Neuronal stem cell (in vitro differentiated cells): ENCODE measurements around the gene MAFG.
A peak's percentile ranks its signal among the peaks of the same experiment; 100 is the strongest.

ENCODE experiments used
- DNase-seq: peaks from one replicate; pipeline ENCODE4 v3.0.0-alpha.2; 2013; ENCODE audit warnings: low spot score
- H2AFZ ChIP-seq: one replicate; pipeline ENCODE4 v1.6.1; 2013; ENCODE audit warnings: mild to moderate bottlenecking, low read length, inconsistent platforms
- H2AK5ac ChIP-seq: 2 replicates; pipeline ENCODE4 v1.6.1; 2013; ENCODE audit warnings: low read depth, mild to moderate bottlenecking, inconsistent platforms, low read length, moderate library complexity, mixed read lengths
- H2BK120ac ChIP-seq: 2 replicates; pipeline ENCODE4 v1.6.1; 2013; ENCODE audit warnings: low read depth, mild to moderate bottlenecking, inconsistent platforms, low read length, moderate library complexity, mixed read lengths
- H2BK12ac ChIP-seq: one replicate; pipeline ENCODE4 v1.6.1; 2013; ENCODE audit warnings: low read length, inconsistent platforms
- H2BK15ac ChIP-seq: 2 replicates; pipeline ENCODE4 v1.6.1; 2013; ENCODE audit warnings: mild to moderate bottlenecking, low read length, inconsistent platforms, mixed read lengths
- H2BK5ac ChIP-seq: one replicate; pipeline ENCODE4 v1.6.1; 2013; ENCODE audit warnings: inconsistent platforms, mild to moderate bottlenecking, low read length, moderate library complexity
- H3K14ac ChIP-seq: one replicate; pipeline ENCODE4 v1.6.1; 2013; ENCODE audit warnings: low read length, inconsistent platforms
- H3K18ac ChIP-seq: 2 replicates; pipeline ENCODE4 v1.6.1; 2013; ENCODE audit warnings: low read length, inconsistent platforms
- H3K23ac ChIP-seq: 2 replicates; pipeline ENCODE4 v1.6.1; 2013; ENCODE audit warnings: low read depth, mild to moderate bottlenecking, mixed read lengths, low read length, inconsistent platforms; ENCODE audit not compliant: poor library complexity
- H3K27ac ChIP-seq: replicated peaks from 3 replicates; pipeline ENCODE4 v1.5.1; 2013; ENCODE audit warnings: low read length, inconsistent platforms
- H3K27me3 ChIP-seq, 3 experiments: 2 replicates each; pipeline ENCODE4 v1.6.1; 2013; ENCODE audit warnings: low read length in 3 of 3, mild to moderate bottlenecking in 2 of 3, inconsistent platforms in 1 of 3, low read depth in 1 of 3, mixed read lengths in 1 of 3, moderate library complexity in 1 of 3; ENCODE audit not compliant: control insufficient read depth in 3 of 3, insufficient read depth in 3 of 3
- H3K36me3 ChIP-seq, 2 donors: replicated peaks in 1 of 2; 2 replicates each; pipeline ENCODE4 v1.6.1; 2013; ENCODE audit warnings: low read length in 2 of 2; ENCODE audit not compliant: control insufficient read depth in 2 of 2, insufficient read depth in 2 of 2
- H3K4ac ChIP-seq: 2 replicates; pipeline ENCODE4 v1.6.1; 2013; ENCODE audit warnings: inconsistent platforms, mild to moderate bottlenecking, low read length, moderate library complexity
- H3K4me1 ChIP-seq, 2 donors: 1 replicate in 1 of 2; 2 replicates in 1 of 2; pipeline ENCODE4 v1.6.1; 2013; ENCODE audit warnings: low read length in 2 of 2, low read depth in 1 of 2; ENCODE audit not compliant: control insufficient read depth in 2 of 2, insufficient read depth in 1 of 2
- H3K4me2 ChIP-seq: one replicate; pipeline ENCODE4 v1.6.1; 2013; ENCODE audit warnings: mild to moderate bottlenecking, low read length, inconsistent platforms; ENCODE audit not compliant: insufficient read depth, poor library complexity, severe bottlenecking
- H3K4me3 ChIP-seq, 2 donors: 2 replicates each; pipeline ENCODE4 v1.5.1; 2013; ENCODE audit warnings: low read length in 2 of 2, mild to moderate bottlenecking in 2 of 2, inconsistent platforms in 1 of 2, moderate library complexity in 1 of 2
- H3K79me1 ChIP-seq: one replicate; pipeline ENCODE4 v1.6.1; 2013; ENCODE audit warnings: low read depth, mild to moderate bottlenecking, inconsistent platforms, low read length, moderate library complexity
- H3K9ac ChIP-seq: one replicate; pipeline ENCODE4 v1.6.1; 2013; ENCODE audit warnings: mild to moderate bottlenecking, low read depth, low read length, inconsistent platforms; ENCODE audit not compliant: poor library complexity
- H3K9me3 ChIP-seq, 2 donors: replicated peaks in 1 of 2; 2 replicates each; pipeline versions ENCODE3 to v1.6.1; 2013; ENCODE audit warnings: low read length in 2 of 2, mild to moderate bottlenecking in 2 of 2, inconsistent platforms in 1 of 2, low read depth in 1 of 2, mixed read lengths in 1 of 2, moderate library complexity in 1 of 2; ENCODE audit not compliant: control insufficient read depth in 2 of 2, insufficient read depth in 1 of 2
- H4K8ac ChIP-seq: one replicate; pipeline ENCODE4 v1.6.1; 2013; ENCODE audit warnings: low read depth, mild to moderate bottlenecking, inconsistent platforms, low read length, moderate library complexity
- H4K91ac ChIP-seq: one replicate; pipeline ENCODE4 v1.6.1; 2013; ENCODE audit warnings: low read length, low read depth, mild to moderate bottlenecking, inconsistent platforms; ENCODE audit not compliant: poor library complexity
- WGBS, 2 donors: extraction: QIAGEN DNeasy Blood & Tissue Kit; methylation state at CpG; one replicate each; pipeline ENCODE4 v1.1.7; 2013; ENCODE audit warnings: missing lambda C conversion rate in 2 of 2, mixed read lengths in 1 of 2; ENCODE audit not compliant: insufficient read length in 2 of 2, insufficient replicate concordance in 1 of 2; ENCODE audit errors: extremely low coverage in 2 of 2; 5-methylcytosine and 5-hydroxymethylcytosine counted together

Gene MAFG

GRCh38 chr17:81934098-81934757, 6.7 kb upstream of the MAFG start:
- H3K36me3 ChIP-seq = peaks cover 6 to 29% of the 10 kb centered on the region in 2 donors
- peaks cover 0 to 3% (median 0%) of the 10 kb centered on the region in 3 experiments for H3K27me3 ChIP-seq
- H3K18ac ChIP-seq = no peak overlapping the region
- H2BK120ac ChIP-seq = no peak overlapping the region
- no peak overlapping the region for H4K91ac ChIP-seq
- no peaks in the 10 kb centered on the region for H3K9me3 ChIP-seq
- H3K27ac ChIP-seq = no peak overlapping the region
- H2AK5ac ChIP-seq = no peak overlapping the region
- H3K4me1 ChIP-seq = peaks cover 5 to 6% of the 10 kb centered on the region in 2 donors
- H2BK15ac ChIP-seq = no peak overlapping the region
- H2BK12ac ChIP-seq = no peak overlapping the region
- DNase-seq = no peak
- no peak overlapping the region for H3K23ac ChIP-seq
- peak overlapping the region; percentile 44 for H2BK5ac ChIP-seq
- no peak overlapping the region for H3K4ac ChIP-seq
- no peak overlapping the region for H3K14ac ChIP-seq
- no peak overlapping the region for H3K4me2 ChIP-seq
- no peak overlapping the region for H2AFZ ChIP-seq
- no peak overlapping the region for H3K9ac ChIP-seq
- H4K8ac ChIP-seq = no peak overlapping the region
- WGBS, 2 donors = no CpG with 5 or more reads among the region's 23 CpGs
- H3K79me1 ChIP-seq = peaks cover 16% of the 10 kb centered on the region
- no peak overlapping the region for H3K4me3 ChIP-seq

- Histone ChIP-seq H3K14ac (peak overlapping the region; percentile 8), H3K27me3 (peaks cover 0 to 9% (median 0%) of the 10 kb centered on the region in 3 experiments), H3K27ac (no peak overlapping the region), H3K79me1 (peaks cover 25% of the 10 kb centered on the region), H3K23ac (peak overlapping the region; percentile 80), H2AFZ (no peak overlapping the region), H2BK120ac (no peak overlapping the region), H2BK12ac (no peak overlapping the region), H3K18ac (no peak overlapping the region), H3K36me3 (peaks cover 6 to 29% of the 10 kb centered on the region in 2 donors), H4K91ac (no peak overlapping the region), H2AK5ac (peak overlapping the region; percentile 5), H2BK15ac (peak overlapping the region; percentile 43), H3K9ac (no peak overlapping the region), H4K8ac (peak overlapping the region; percentile 65), H3K4ac (no peak overlapping the region), H3K9me3 (no peaks in the 10 kb centered on the region), H3K4me3 (peak overlapping the region in 1 of 2 donors; percentile 16), H3K4me1 (peaks cover 11 to 13% of the 10 kb centered on the region in 2 donors), H2BK5ac (peak overlapping the region; percentile 82), H3K4me2 (no peak overlapping the region)
- WGBS, 2 donors = no CpG with 5 or more reads among the region's 14 CpGs
- no peak for DNase-seq
These were observed 5.7 kb upstream of the MAFG start for GRCh38 chr17:81933178-81933699.

- Histone ChIP-seq H2BK12ac (no peak overlapping the region), H3K36me3 (peaks cover 6 to 29% of the 10 kb centered on the region in 2 donors), H3K18ac (no peak overlapping the region), H3K23ac (peak overlapping the region; percentile 55), H3K9me3 (no peaks in the 10 kb centered on the region), H3K14ac (no peak overlapping the region), H3K27me3 (peaks cover 0 to 10% (median 0%) of the 10 kb centered on the region in 3 experiments), H2BK5ac (peak overlapping the region; percentile 82), H4K91ac (no peak overlapping the region), H2AFZ (no peak overlapping the region), H2BK120ac (no peak overlapping the region), H3K79me1 (peaks cover 26% of the 10 kb centered on the region), H2BK15ac (peak overlapping the region; percentile 43), H4K8ac (peak overlapping the region; percentile 65), H3K4ac (no peak overlapping the region), H3K9ac (no peak overlapping the region), H3K4me1 (peaks cover 13% of the 10 kb centered on the region in 2 donors), H3K4me3 (no peak overlapping the region), H3K27ac (no peak overlapping the region), H3K4me2 (no peak overlapping the region), H2AK5ac (peak overlapping the region; percentile 75)
- WGBS, 2 donors = no CpG with 5 or more reads among the region's 9 CpGs
- DNase-seq = no peak
These were observed 4.9 kb upstream of the MAFG start for GRCh38 chr17:81932333-81932983.
